K562 (cell line): Measurements from ENCODE around the gene LY6G5B. TPM values are rescaled to one million over a fixed set of nuclear protein-coding genes. Genes with fewer than 3 reads are reported as not detected.

Experiments
- ASH1L ChIP-seq: fragments of 450-650 bp; IDR thresholded peaks from 2 replicates; pipeline ENCODE4 v1.6.1; 2018; ENCODE audit warnings: borderline replicate concordance, mild to moderate bottlenecking, low read depth; ENCODE audit not compliant: partially characterized antibody
- CBFB ChIP-seq: sonication (generic); formaldehyde crosslinking; IDR thresholded peaks from 2 replicates; pipeline ENCODE4 v1.4.0; 2020; ENCODE audit warnings: mild to moderate bottlenecking, missing genetic modification reagents
- CEBPB ChIP-seq: fragments of 450-650 bp; IDR thresholded peaks from 2 replicates; pipeline ENCODE4 v1.6.1; 2016; ENCODE audit warnings: missing genetic modification characterization, missing compliant biosample characterization
- EGR1 ChIP-seq: fragments of 450-650 bp; conservative IDR thresholded peaks from 2 replicates; pipeline ENCODE4 v1.6.1; 2017; ENCODE audit warnings: mild to moderate bottlenecking
- ERF ChIP-seq: fragments of 450-650 bp; formaldehyde crosslinking; IDR thresholded peaks from 2 replicates; pipeline ENCODE4 v1.4.0; 2020; ENCODE audit warnings: mild to moderate bottlenecking, mixed read lengths
- FOS ChIP-seq: IDR thresholded peaks from 3 replicates; pipeline ENCODE4 v1.6.1; 2011; ENCODE audit not compliant: insufficient read length; ENCODE audit errors: extremely low read depth
- IRF2 ChIP-seq: sonication (generic); formaldehyde crosslinking; IDR thresholded peaks from 2 replicates; pipeline ENCODE4 v1.8.1; 2022; ENCODE audit warnings: mild to moderate bottlenecking, missing genetic modification reagents
- MCM7 ChIP-seq, 2 experiments: fragments of 450-650 bp; IDR thresholded peaks; 2 replicates each; pipeline ENCODE4 v1.6.1; 2016 to 2018
- MTA1 ChIP-seq: fragments of 450-650 bp; IDR thresholded peaks from 2 replicates; pipeline ENCODE4 v1.6.1; 2017; ENCODE audit warnings: borderline replicate concordance
- MTF1 ChIP-seq: fragments of 250-450 bp; sonication (Bioruptor Pico); IDR thresholded peaks from 2 replicates; pipeline ENCODE4 v1.9.0; 2021; ENCODE audit warnings: moderate library complexity, mild to moderate bottlenecking, inconsistent platforms, borderline replicate concordance
- SMARCC2 ChIP-seq: fragments of 450-650 bp; IDR thresholded peaks from 2 replicates; pipeline ENCODE4 v1.6.1; 2017; ENCODE audit warnings: antibody characterized with exemption, moderate library complexity, mild to moderate bottlenecking, low read depth
- TCF3 ChIP-seq: sonication (generic); formaldehyde crosslinking; IDR thresholded peaks from 2 replicates; pipeline ENCODE4 v1.4.0; 2020; ENCODE audit warnings: mild to moderate bottlenecking, missing genetic modification reagents
- TEAD1 ChIP-seq, 2 experiments: fragments of 450-650 bp in 1 of 2; sonication (generic) in 1 of 2; formaldehyde crosslinking; IDR thresholded peaks; 2 replicates each; pipeline versions ENCODE4 v1.4.0 to v1.8.0; 2020 to 2022; ENCODE audit warnings: mild to moderate bottlenecking in 2 of 2, missing genetic modification reagents in 1 of 2
- TRIM25 ChIP-seq: fragments of 450-650 bp; IDR thresholded peaks from 2 replicates; pipeline ENCODE4 v1.7.0; 2016; ENCODE audit warnings: borderline replicate concordance
- ZNF398 ChIP-seq: fragments of 250-450 bp; sonication (Bioruptor Pico); IDR thresholded peaks from 2 replicates; pipeline ENCODE4 v1.8.0; 2021; ENCODE audit warnings: moderate library complexity, mild to moderate bottlenecking, inconsistent platforms
- polyA plus RNA-seq, 8 experiments: library from polyadenylated mRNA; depleted of rRNA in 4 of 8; stranded (reverse) in 5 of 8; unstranded in 3 of 8; fragments of >200 nt; fragmentation: Nextera tagmentation in 2 of 8; fragmentation: Illumina TruSeq in 1 of 8; extraction: Ambion mirVana in 2 of 8; extraction: Trizol in 1 of 8; gene quantifications; 2 replicates each; pipeline versions ENCODE4 v1.2.1 to v1.2.3, GENCODE V29; 2011 to 2014; ENCODE audit warnings: inconsistent platforms in 1 of 8, missing spikeins in 1 of 8
- total RNA-seq, 7 experiments: library from RNA; depleted of rRNA in 6 of 7; stranded (reverse); fragments of >200 nt in 6 of 7; fragmentation: Illumina TruSeq in 2 of 7; extraction: Trizol in 2 of 7; gene quantifications; 2 replicates each; pipeline versions ENCODE4 v1.2.1 to v1.2.3, GENCODE V29; 2011 to 2021; ENCODE audit warnings: low replicate concordance in 1 of 7
- TF ChIP-seq, protein P1 (sequence below): fragments of 450-650 bp; IDR thresholded peaks from 2 replicates; pipeline ENCODE4 v1.6.1; 2016; ENCODE audit warnings: low read depth
- TF ChIP-seq, protein P2 (sequence below), 2 experiments: fragments of 450-650 bp in 1 of 2; sonication (generic) in 1 of 2; formaldehyde crosslinking; conservative IDR thresholded peaks; 2 replicates each; pipeline versions ENCODE4 v1.4.0 to v1.8.1; 2020 to 2022; ENCODE audit warnings: mild to moderate bottlenecking in 1 of 2, missing genetic modification reagents in 1 of 2

Gene LY6G5B
- total and polyA plus RNA-seq, 9 of the 15 experiments (the other 6 are each of a cell fraction or from before 2014, with no cell fraction given): 6.0 to 27.0 (median 7.5) TPM

DNA sequence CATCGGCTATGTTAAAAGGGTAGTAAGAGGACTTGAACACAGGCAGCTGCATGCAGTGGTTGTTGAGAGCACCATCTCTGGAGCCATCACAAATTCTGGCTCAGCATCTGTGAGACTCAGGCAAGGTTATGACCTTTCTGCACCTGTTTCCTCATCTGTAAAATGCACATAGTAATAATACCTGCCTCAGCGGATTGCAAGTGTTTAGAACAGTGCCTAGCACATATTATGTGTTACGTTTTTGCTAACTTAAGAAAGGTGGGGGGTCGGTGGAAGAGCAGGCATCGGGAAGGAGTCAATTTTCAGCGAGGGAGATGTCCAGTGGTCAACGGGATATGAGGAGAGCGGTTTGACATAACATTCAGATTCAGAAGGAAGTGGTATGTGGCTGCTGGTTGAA is 8.2 kb downstream of the LY6G5B start (continued):
- TF ChIP-seq TRIM25 (no peak), MTA1 (no peak), CEBPB (tag) (no peak), IRF2 (CRISPR knock-in tag) (no peak), ZNF398 (CRISPR knock-in tag) (no peak), MCM7 (IDR thresholded peaks at IDR 0.05) (0 out of 4 replicates have a peak, but pooled peaks have one; percentile 19 to 42), SMARCC2 (no peak), CBFB (CRISPR knock-in tag) (no peak), ERF (no peak), ASH1L (no peak), MTF1 (no peak), EGR1 (no peak), TEAD1 (CRISPR knock-in tag; IDR thresholded peaks at IDR 0.05) (peak in 1 of 2 experiments; percentile 55; a peak in 1 of 4 replicates), FOS (no peak), TCF3 (CRISPR knock-in tag) (no peak)
- TF ChIP-seq, protein P1, sequence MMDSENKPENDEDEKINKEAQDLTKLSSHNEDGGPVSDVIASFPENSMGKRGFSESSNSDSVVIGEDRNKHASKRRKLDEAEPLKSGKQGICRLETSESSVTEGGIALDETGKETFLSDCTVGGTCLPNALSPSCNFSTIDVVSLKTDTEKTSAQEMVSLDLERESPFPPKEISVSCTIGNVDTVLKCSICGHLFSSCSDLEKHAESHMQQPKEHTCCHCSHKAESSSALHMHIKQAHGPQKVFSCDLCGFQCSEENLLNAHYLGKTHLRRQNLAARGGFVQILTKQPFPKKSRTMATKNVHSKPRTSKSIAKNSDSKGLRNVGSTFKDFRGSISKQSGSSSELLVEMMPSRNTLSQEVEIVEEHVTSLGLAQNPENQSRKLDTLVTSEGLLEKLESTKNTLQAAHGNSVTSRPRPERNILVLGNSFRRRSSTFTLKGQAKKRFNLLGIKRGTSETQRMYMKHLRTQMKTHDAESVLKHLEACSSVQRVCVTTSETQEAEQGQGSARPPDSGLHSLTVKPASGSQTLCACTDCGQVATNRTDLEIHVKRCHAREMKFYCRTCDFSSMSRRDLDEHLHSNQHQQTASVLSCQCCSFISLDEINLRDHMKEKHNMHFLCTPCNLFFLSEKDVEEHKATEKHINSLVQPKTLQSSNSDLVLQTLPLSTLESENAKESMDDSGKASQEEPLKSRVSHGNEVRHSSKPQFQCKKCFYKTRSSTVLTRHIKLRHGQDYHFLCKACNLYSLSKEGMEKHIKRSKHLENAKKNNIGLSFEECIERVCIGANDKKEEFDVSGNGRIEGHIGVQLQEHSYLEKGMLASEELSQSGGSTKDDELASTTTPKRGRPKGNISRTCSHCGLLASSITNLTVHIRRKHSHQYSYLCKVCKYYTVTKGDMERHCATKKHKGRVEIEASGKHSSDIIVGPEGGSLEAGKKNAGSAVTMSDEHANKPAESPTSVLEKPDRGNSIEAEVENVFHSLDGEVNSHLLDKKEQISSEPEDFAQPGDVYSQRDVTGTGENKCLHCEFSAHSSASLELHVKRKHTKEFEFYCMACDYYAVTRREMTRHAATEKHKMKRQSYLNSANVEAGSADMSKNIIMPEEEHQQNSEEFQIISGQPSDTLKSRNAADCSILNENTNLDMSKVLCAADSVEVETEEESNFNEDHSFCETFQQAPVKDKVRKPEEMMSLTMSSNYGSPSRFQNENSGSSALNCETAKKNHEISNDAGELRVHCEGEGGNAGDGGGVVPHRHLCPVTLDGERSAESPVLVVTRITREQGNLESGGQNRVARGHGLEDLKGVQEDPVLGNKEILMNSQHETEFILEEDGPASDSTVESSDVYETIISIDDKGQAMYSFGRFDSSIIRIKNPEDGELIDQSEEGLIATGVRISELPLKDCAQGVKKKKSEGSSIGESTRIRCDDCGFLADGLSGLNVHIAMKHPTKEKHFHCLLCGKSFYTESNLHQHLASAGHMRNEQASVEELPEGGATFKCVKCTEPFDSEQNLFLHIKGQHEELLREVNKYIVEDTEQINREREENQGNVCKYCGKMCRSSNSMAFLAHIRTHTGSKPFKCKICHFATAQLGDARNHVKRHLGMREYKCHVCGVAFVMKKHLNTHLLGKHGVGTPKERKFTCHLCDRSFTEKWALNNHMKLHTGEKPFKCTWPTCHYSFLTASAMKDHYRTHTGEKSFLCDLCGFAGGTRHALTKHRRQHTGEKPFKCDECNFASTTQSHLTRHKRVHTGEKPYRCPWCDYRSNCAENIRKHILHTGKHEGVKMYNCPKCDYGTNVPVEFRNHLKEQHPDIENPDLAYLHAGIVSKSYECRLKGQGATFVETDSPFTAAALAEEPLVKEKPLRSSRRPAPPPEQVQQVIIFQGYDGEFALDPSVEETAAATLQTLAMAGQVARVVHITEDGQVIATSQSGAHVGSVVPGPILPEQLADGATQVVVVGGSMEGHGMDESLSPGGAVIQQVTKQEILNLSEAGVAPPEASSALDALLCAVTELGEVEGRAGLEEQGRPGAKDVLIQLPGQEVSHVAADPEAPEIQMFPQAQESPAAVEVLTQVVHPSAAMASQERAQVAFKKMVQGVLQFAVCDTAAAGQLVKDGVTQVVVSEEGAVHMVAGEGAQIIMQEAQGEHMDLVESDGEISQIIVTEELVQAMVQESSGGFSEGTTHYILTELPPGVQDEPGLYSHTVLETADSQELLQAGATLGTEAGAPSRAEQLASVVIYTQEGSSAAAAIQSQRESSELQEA: no peak
- TF ChIP-seq, protein P2, sequence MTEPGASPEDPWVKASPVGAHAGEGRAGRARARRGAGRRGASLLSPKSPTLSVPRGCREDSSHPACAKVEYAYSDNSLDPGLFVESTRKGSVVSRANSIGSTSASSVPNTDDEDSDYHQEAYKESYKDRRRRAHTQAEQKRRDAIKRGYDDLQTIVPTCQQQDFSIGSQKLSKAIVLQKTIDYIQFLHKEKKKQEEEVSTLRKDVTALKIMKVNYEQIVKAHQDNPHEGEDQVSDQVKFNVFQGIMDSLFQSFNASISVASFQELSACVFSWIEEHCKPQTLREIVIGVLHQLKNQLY (CRISPR knock-in tag; conservative IDR thresholded peaks at IDR 0.05): 0 out of 4 replicates have a peak, but pooled peaks of 1 of the 2 experiments have one; percentile 38
